WTC11 (cell line): ENCODE data around the gene TMEM62. TPM values are rescaled to one million over a fixed set of nuclear protein-coding genes. Genes with fewer than 3 reads are reported as not detected.
A peak's percentile ranks its signal among the peaks of the same experiment; 100 is the strongest.

Source experiments
- AFF4 ChIP-seq: sonication (generic); formaldehyde crosslinking; IDR thresholded peaks from 2 replicates; pipeline ENCODE4 v1.8.1; 2023; ENCODE audit warnings: mild to moderate bottlenecking, missing genetic modification reagents, borderline replicate concordance
- ARID4B ChIP-seq: sonication (generic); formaldehyde crosslinking; IDR thresholded peaks from 2 replicates; pipeline ENCODE4 v1.8.0; 2023; ENCODE audit warnings: missing genetic modification reagents, mild to moderate bottlenecking, borderline replicate concordance
- ATF1 ChIP-seq: sonication (generic); formaldehyde crosslinking; IDR thresholded peaks from 2 replicates; pipeline ENCODE4 v1.8.1; 2023; ENCODE audit warnings: mild to moderate bottlenecking, moderate library complexity, missing genetic modification reagents
- FOXK1 ChIP-seq: sonication (generic); formaldehyde crosslinking; IDR thresholded peaks from 2 replicates; pipeline ENCODE4 v1.8.0; 2022; ENCODE audit warnings: mild to moderate bottlenecking, moderate library complexity, missing genetic modification reagents
- FOXP4 ChIP-seq: sonication (generic); formaldehyde crosslinking; IDR thresholded peaks from 2 replicates; pipeline ENCODE4 v1.8.0; 2022; ENCODE audit warnings: mild to moderate bottlenecking, missing genetic modification reagents
- IRF1 ChIP-seq: sonication (generic); formaldehyde crosslinking; IDR thresholded peaks from 2 replicates; pipeline ENCODE4 v1.8.0; 2023; ENCODE audit warnings: missing genetic modification reagents
- JUN ChIP-seq: sonication (generic); formaldehyde crosslinking; IDR thresholded peaks from 2 replicates; pipeline ENCODE4 v1.8.0; 2023; ENCODE audit warnings: mild to moderate bottlenecking, missing genetic modification reagents
- MYBL2 ChIP-seq: sonication (generic); formaldehyde crosslinking; IDR thresholded peaks from 2 replicates; pipeline ENCODE4 v1.8.1; 2023; ENCODE audit warnings: mild to moderate bottlenecking, moderate library complexity, missing genetic modification reagents
- NFE2L1 ChIP-seq: sonication (generic); formaldehyde crosslinking; IDR thresholded peaks from 2 replicates; pipeline ENCODE4 v1.8.1; 2023; ENCODE audit warnings: missing genetic modification reagents
- NFYB ChIP-seq: sonication (generic); formaldehyde crosslinking; conservative IDR thresholded peaks from 2 replicates; pipeline ENCODE4 v1.8.0; 2022; ENCODE audit warnings: low read depth, missing genetic modification reagents
- NR3C1 ChIP-seq: sonication (generic); formaldehyde crosslinking; conservative IDR thresholded peaks from 2 replicates; pipeline ENCODE4 v1.8.1; 2023; ENCODE audit warnings: low read depth, mild to moderate bottlenecking, missing genetic modification reagents
- PRRX2 ChIP-seq: fragments of 250-450 bp; sonication (Bioruptor Pico); IDR thresholded peaks from 2 replicates; pipeline ENCODE4 v1.8.0; 2021; ENCODE audit warnings: mild to moderate bottlenecking
- USF1 ChIP-seq: sonication (generic); formaldehyde crosslinking; IDR thresholded peaks from 2 replicates; pipeline ENCODE4 v1.8.0; 2022; ENCODE audit warnings: mild to moderate bottlenecking, missing genetic modification reagents
- ZNF512 ChIP-seq: sonication (generic); formaldehyde crosslinking; IDR thresholded peaks from 2 replicates; pipeline ENCODE4 v1.8.1; 2022; ENCODE audit warnings: missing genetic modification reagents, borderline replicate concordance
- ZNF532 ChIP-seq: fragments of 250-450 bp; sonication (Bioruptor Pico); IDR thresholded peaks from 2 replicates; pipeline ENCODE4 v1.9.0; 2021; ENCODE audit warnings: mild to moderate bottlenecking, borderline replicate concordance
- total RNA-seq: library from RNA; stranded (reverse); gene quantifications from 3 replicates; pipeline ENCODE4 v1.2.3, GENCODE V29; 2021
- TF ChIP-seq, protein P1 (sequence below): fragments of 250-450 bp; sonication (Bioruptor Pico); IDR thresholded peaks from 2 replicates; pipeline ENCODE4 v1.9.0; 2021; ENCODE audit warnings: mild to moderate bottlenecking

The TMEM62 gene
- total RNA-seq, 1 experiment from 2014 or later = 5.6 TPM

DNA sequence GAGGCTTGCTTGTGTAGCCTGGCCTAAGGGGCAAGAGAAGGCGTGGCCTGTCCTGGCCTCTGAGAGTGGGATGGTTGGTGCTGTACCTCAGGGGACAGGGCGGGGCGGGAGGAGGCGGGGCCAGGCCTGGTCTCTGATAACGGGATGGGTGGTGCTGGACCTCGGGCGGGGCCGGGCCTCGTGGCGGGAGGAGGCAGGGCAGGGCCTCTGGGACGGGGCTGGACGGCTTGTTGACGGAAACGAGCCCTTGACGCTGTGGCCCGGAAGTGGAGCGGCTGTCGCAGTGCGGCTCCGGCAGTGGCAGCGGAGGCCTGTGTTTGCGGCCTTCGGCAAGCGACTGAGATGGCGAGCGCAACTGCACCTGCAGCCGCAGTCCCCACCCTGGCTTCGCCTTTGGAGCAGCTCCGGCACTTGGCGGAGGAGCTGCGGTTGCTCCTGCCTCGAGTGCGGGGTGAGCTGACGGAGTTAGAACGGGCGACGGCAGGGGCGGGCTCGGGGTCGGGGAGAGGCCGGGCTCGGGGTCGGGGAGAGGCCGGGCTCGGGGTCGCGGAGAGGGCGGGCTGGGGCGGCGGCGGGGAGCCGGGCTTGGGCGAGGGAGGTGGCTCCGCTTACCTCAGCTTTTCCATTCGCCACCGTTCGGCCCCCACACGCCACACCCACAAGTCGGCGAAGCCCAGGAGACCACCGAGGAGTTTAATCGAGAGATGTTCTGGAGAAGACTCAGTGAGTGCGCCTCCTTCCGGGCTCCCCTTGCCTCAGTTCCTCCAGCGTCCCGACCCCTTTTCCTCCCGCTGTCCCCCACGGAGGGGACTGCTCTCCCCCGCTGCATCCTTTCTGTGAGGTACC is 52.0 kb downstream of the TMEM62 start, which contains the start of gene CCNDBP1 (continued):
- TF ChIP-seq ARID4B (CRISPR knock-in tag) (peak; percentile 91; the same call in 1 of the 2 replicates), MYBL2 (no peak), FOXK1 (CRISPR knock-in tag) (peak; percentile 100), FOXP4 (peak; percentile 78; the same call in 1 of the 2 replicates), USF1 (CRISPR knock-in tag) (peak; percentile 53; the same call in 1 of the 2 replicates), IRF1 (CRISPR knock-in tag) (no peak), PRRX2 (no peak), ZNF532 (CRISPR knock-in tag) (no peak), ZNF512 (CRISPR knock-in tag) (no peak), NR3C1 (no peak), NFE2L1 (CRISPR knock-in tag) (no peak), AFF4 (CRISPR knock-in tag) (no peak), NFYB (CRISPR knock-in tag) (no peak), ATF1 (no peak), JUN (CRISPR knock-in tag) (0 out of 2 replicates have a peak, but pooled peaks have one; percentile 18)
- TF ChIP-seq, protein P1, sequence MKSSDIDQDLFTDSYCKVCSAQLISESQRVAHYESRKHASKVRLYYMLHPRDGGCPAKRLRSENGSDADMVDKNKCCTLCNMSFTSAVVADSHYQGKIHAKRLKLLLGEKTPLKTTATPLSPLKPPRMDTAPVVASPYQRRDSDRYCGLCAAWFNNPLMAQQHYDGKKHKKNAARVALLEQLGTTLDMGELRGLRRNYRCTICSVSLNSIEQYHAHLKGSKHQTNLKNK = no peak
